Duodenal mucosa (tissue), 2 donors: ENCODE data around the gene RNF213.

Experiments used
- H3K27ac ChIP-seq: one replicate; pipeline ENCODE4 v1.7.0; 2013; ENCODE audit warnings: low read depth, low read length
- H3K27me3 ChIP-seq, 2 donors: one replicate each; pipeline ENCODE4 v1.7.0; 2013; ENCODE audit warnings: low read length in 2 of 2, control low read depth in 1 of 2; ENCODE audit not compliant: insufficient read depth in 2 of 2, control insufficient read depth in 1 of 2
- H3K36me3 ChIP-seq, 2 donors: one replicate each; pipeline ENCODE4 v1.7.0; 2013; ENCODE audit warnings: low read length in 2 of 2, control low read depth in 1 of 2; ENCODE audit not compliant: insufficient read depth in 2 of 2, control insufficient read depth in 1 of 2
- H3K4me1 ChIP-seq, 2 donors: one replicate each; pipeline ENCODE4 v1.7.0; 2013; ENCODE audit warnings: low read length in 2 of 2, control low read depth in 1 of 2; ENCODE audit not compliant: insufficient read depth in 2 of 2, control insufficient read depth in 1 of 2
- H3K4me3 ChIP-seq, 2 donors: one replicate each; pipeline ENCODE4 v1.7.0; 2013; ENCODE audit warnings: low read length in 2 of 2, low read depth in 1 of 2
- H3K9ac ChIP-seq, 2 donors: one replicate each; pipeline ENCODE4 v1.7.0; 2013; ENCODE audit warnings: low read length in 2 of 2, low read depth in 1 of 2
- H3K9me3 ChIP-seq, 2 donors: one replicate each; pipeline ENCODE4 v1.7.0; 2013; ENCODE audit warnings: low read length in 2 of 2, control low read depth in 1 of 2; ENCODE audit not compliant: control insufficient read depth in 1 of 2

RNF213 gene

GRCh38 chr17:80281516-80281915, 20.9 kb downstream of the RNF213 start:
- H3K36me3 ChIP-seq, result peaks cover 12 to 50% of the 10 kb centered on the region in 2 donors

GRCh38 chr17:80283116-80283852, 22.6 kb downstream of the RNF213 start:
- no peaks in the 10 kb centered on the region for H3K4me1 ChIP-seq
- H3K4me3 ChIP-seq, result no peak overlapping the region
- H3K36me3 ChIP-seq, result peaks cover 16 to 48% of the 10 kb centered on the region in 2 donors
- no peak overlapping the region for H3K27ac ChIP-seq
- no peaks in the 10 kb centered on the region for H3K9me3 ChIP-seq
- H3K9ac ChIP-seq, result no peak overlapping the region
- H3K27me3 ChIP-seq, result no peaks in the 10 kb centered on the region

More at GRCh38 chr17:80281516-80281915, 20.9 kb downstream of the RNF213 start:
- no peak overlapping the region for H3K27ac ChIP-seq
- no peak overlapping the region for H3K4me3 ChIP-seq
- no peaks in the 10 kb centered on the region for H3K9me3 ChIP-seq
- no peak overlapping the region for H3K9ac ChIP-seq
- H3K27me3 ChIP-seq, result no peaks in the 10 kb centered on the region
- no peaks in the 10 kb centered on the region for H3K4me1 ChIP-seq

- Histone ChIP-seq H3K36me3 (peaks cover 25 to 53% of the 10 kb centered on the region in 2 donors), H3K27ac (no peak overlapping the region), H3K9ac (no peak overlapping the region), H3K9me3 (no peaks in the 10 kb centered on the region), H3K4me3 (no peak overlapping the region), H3K27me3 (no peaks in the 10 kb centered on the region), H3K4me1 (no peaks in the 10 kb centered on the region)
Observed at GRCh38 chr17:80284631-80285030, 24.0 kb downstream of the RNF213 start.

GRCh38 chr17:80285237-80285920, 24.7 kb downstream of the RNF213 start:
- no peak overlapping the region for H3K4me3 ChIP-seq
- H3K9ac ChIP-seq, result no peak overlapping the region
- no peaks in the 10 kb centered on the region for H3K4me1 ChIP-seq
- H3K9me3 ChIP-seq, result no peaks in the 10 kb centered on the region
- H3K36me3 ChIP-seq, result peaks cover 29 to 54% of the 10 kb centered on the region in 2 donors
- H3K27me3 ChIP-seq, result no peaks in the 10 kb centered on the region
- H3K27ac ChIP-seq, result no peak overlapping the region

- H3K9me3 ChIP-seq, result no peaks in the 10 kb centered on the region
- H3K4me1 ChIP-seq, result no peaks in the 10 kb centered on the region
- no peak overlapping the region for H3K9ac ChIP-seq
- no peak overlapping the region for H3K4me3 ChIP-seq
- no peak overlapping the region for H3K27ac ChIP-seq
- H3K27me3 ChIP-seq, result no peaks in the 10 kb centered on the region
- peaks cover 31 to 56% of the 10 kb centered on the region in 2 donors for H3K36me3 ChIP-seq
Observed at GRCh38 chr17:80286638-80286960, 25.9 kb downstream of the RNF213 start.

GRCh38 chr17:80287038-80287437, 26.4 kb downstream of the RNF213 start:
- Histone ChIP-seq H3K4me1 (no peaks in the 10 kb centered on the region), H3K4me3 (no peak overlapping the region), H3K27me3 (no peaks in the 10 kb centered on the region), H3K27ac (no peak overlapping the region), H3K9me3 (no peaks in the 10 kb centered on the region), H3K36me3 (peaks cover 34 to 60% of the 10 kb centered on the region in 2 donors), H3K9ac (no peak overlapping the region)

- H3K36me3 ChIP-seq, result peaks cover 34 to 67% of the 10 kb centered on the region in 2 donors
- H3K9ac ChIP-seq, result no peak overlapping the region
- H3K9me3 ChIP-seq, result no peaks in the 10 kb centered on the region
- no peak overlapping the region for H3K27ac ChIP-seq
- no peaks in the 10 kb centered on the region for H3K4me1 ChIP-seq
- no peak overlapping the region for H3K4me3 ChIP-seq
- no peaks in the 10 kb centered on the region for H3K27me3 ChIP-seq
Observed at GRCh38 chr17:80287806-80288567, 27.3 kb downstream of the RNF213 start.

- no peak overlapping the region for H3K4me3 ChIP-seq
- H3K36me3 ChIP-seq, result peaks cover 38 to 73% of the 10 kb centered on the region in 2 donors
- no peak overlapping the region for H3K27ac ChIP-seq
- no peaks in the 10 kb centered on the region for H3K9me3 ChIP-seq
- no peaks in the 10 kb centered on the region for H3K27me3 ChIP-seq
- no peaks in the 10 kb centered on the region for H3K4me1 ChIP-seq
- H3K9ac ChIP-seq, result no peak overlapping the region
Observed at GRCh38 chr17:80289616-80290015, 29.0 kb downstream of the RNF213 start.

GRCh38 chr17:80290156-80290555, 29.5 kb downstream of the RNF213 start:
- no peak overlapping the region for H3K9ac ChIP-seq
- no peaks in the 10 kb centered on the region for H3K4me1 ChIP-seq
- H3K9me3 ChIP-seq, result no peaks in the 10 kb centered on the region
- peaks cover 40 to 73% of the 10 kb centered on the region in 2 donors for H3K36me3 ChIP-seq
- no peak overlapping the region for H3K4me3 ChIP-seq
- H3K27ac ChIP-seq, result no peak overlapping the region
- H3K27me3 ChIP-seq, result no peaks in the 10 kb centered on the region

GRCh38 chr17:80291260-80291659, 30.6 kb downstream of the RNF213 start:
- H3K27ac ChIP-seq, result no peak overlapping the region
- peaks cover 51 to 81% of the 10 kb centered on the region in 2 donors for H3K36me3 ChIP-seq
- H3K9me3 ChIP-seq, result no peaks in the 10 kb centered on the region
- H3K4me3 ChIP-seq, result no peak overlapping the region
- H3K9ac ChIP-seq, result no peak overlapping the region
- H3K27me3 ChIP-seq, result no peaks in the 10 kb centered on the region
- H3K4me1 ChIP-seq, result no peaks in the 10 kb centered on the region
